Psoas muscle (tissue), 8 donors: ENCODE results near the gene PTPRM. TPM values are rescaled to one million over a fixed set of nuclear protein-coding genes. Genes with fewer than 3 reads are reported as not detected.

Experiments
- ATAC-seq, 4 donors: fragments of 200-7000 bp; cut with Tn5 transposase; one replicate each; pipeline ENCODE4 v1.9.1; 2020; ENCODE audit warnings: moderate library complexity in 3 of 4, mild to moderate bottlenecking in 2 of 4
- DNase-seq, 2 donors: peaks; one replicate each; pipeline ENCODE4 v3.0.0-alpha.2; 2020
- H3K27ac ChIP-seq: fragments of 200-600 bp; one replicate; pipeline ENCODE4 v1.8.0; 2022
- H3K27me3 ChIP-seq, 3 donors: fragments of 200-600 bp in 1 of 3; one replicate each; pipeline versions ENCODE4 v1.6.1 to v1.8.0; 2013 to 2022; ENCODE audit warnings: low read length in 2 of 3, mild to moderate bottlenecking in 2 of 3, moderate library complexity in 1 of 3; ENCODE audit not compliant: insufficient read depth in 3 of 3
- H3K36me3 ChIP-seq, 2 donors: fragments of 200-600 bp in 1 of 2; one replicate each; pipeline versions ENCODE4 v1.6.1 to v1.8.0; 2013 to 2022; ENCODE audit warnings: low read depth in 1 of 2, mild to moderate bottlenecking in 1 of 2, moderate library complexity in 1 of 2; ENCODE audit not compliant: insufficient read depth in 1 of 2
- H3K4me1 ChIP-seq: fragments of 200-600 bp; one replicate; pipeline ENCODE4 v1.8.0; 2022
- H3K4me3 ChIP-seq: fragments of 200-600 bp; one replicate; pipeline ENCODE4 v1.8.0; 2022; ENCODE audit warnings: mild to moderate bottlenecking
- H3K9me3 ChIP-seq: fragments of 200-600 bp; one replicate; pipeline ENCODE4 v1.8.0; 2022
- WGBS, 3 donors: extraction: QIAGEN DNeasy Blood & Tissue Kit; methylation state at CpG; one replicate each; pipeline versions ENCODE4 v1.1.6 to v1.1.7; 2013; 5-methylcytosine and 5-hydroxymethylcytosine counted together
- intact Hi-C, 2 donors: fragments of 100-400 bp; cut with DNase I; formaldehyde crosslinking; loops; one replicate each; pipeline versions ENCODE4 v1.11.0 to v1.14.2; 2022
- polyA plus RNA-seq, 3 donors: library from polyadenylated mRNA; stranded (reverse); fragments of 200-250 nt; gene quantifications; one replicate each; pipeline ENCODE4 v1.2.3, GENCODE V29; 2013
- total RNA-seq, 4 donors: library from RNA; stranded (reverse); fragmentation: NEBNext Ultra II Directional in 2 of 4; extraction: Animal tissue kit (Norgen Biotek cat#: 25700) in 2 of 4; gene quantifications; one replicate each; pipeline versions ENCODE4 v1.2.1 to v1.2.4, GENCODE V29; 2021 to 2023
- TF ChIP-seq, protein P1 (sequence below): fragments of 200-600 bp; IDR thresholded peaks from one replicate; pipeline ENCODE4 v1.8.0; 2022; ENCODE audit warnings: antibody characterized with exemption
- donor health status: healthy with polysubstance abuse.
- donor health status: DM: no; HTN: no; CAD: no; lungs with moderate emphysema.
- donor health status: Bipolar disorder and iron deficiency.
- donor health status: healthy.
- donor health status: DM: yes; HTN: yes; CAD: no.
- donor health status: DM: no; HTN: no; CAD: no.
- donor health status: DM: no; HTN: no; CAD: no.
- donor health status: DM: yes; HTN: yes; CAD: no.

The PTPRM gene
- total and polyA plus RNA-seq, 7 donors: 27.4 to 78.9 (median 39.0) TPM

DNA sequence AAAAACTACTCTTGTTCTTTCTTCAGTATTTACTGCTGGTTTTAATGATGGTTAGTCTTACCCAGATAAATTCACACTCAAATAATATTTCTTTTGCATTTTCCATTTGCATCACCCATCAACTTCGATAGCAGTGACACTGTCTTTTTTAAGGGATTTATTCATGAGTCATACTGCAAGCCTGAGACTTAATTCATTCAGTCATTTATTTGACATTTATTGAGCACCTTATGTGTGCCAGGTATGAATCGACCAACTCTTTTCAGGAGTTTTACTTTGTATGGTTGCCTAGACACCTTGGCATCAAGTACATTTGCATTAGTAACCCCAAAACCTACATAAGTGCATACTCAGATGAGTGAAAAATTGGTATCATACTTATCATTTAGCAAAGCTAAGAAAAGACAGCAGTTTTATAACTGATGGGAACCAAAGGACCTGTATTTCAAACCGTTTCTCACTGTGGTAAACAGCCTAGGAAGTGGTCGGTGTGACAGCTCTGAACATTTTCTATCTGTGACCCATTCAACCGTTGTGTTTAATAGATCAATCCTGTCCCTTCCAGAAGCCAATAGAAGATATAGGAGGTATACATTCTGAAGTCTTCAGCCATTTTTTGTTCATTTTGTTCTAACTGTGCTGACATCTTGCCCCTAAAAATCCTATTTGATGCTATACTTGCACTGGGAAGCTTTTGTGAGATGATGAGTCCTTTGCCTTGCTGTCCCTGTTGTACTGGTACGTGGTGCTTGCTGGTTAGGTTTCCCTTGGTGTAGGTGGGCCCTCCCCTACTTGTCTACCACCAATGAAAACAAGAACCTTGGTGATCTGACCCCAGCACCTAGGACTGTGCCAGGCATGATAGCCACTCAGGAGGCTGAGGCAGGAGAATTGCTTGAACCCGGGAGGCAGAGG lies 557.4 kb downstream of the PTPRM start:
- intact Hi-C loops: no loop called here
- Histone ChIP-seq H3K36me3 (no peaks in the 10 kb centered on the region), H3K27ac (no peak overlapping the region), H3K27me3 (no peaks in the 10 kb centered on the region), H3K9me3 (no peaks in the 10 kb centered on the region), H3K4me3 (no peak overlapping the region), H3K4me1 (no peaks in the 10 kb centered on the region)
- DNase-seq: no peak
- TF ChIP-seq, protein P1, sequence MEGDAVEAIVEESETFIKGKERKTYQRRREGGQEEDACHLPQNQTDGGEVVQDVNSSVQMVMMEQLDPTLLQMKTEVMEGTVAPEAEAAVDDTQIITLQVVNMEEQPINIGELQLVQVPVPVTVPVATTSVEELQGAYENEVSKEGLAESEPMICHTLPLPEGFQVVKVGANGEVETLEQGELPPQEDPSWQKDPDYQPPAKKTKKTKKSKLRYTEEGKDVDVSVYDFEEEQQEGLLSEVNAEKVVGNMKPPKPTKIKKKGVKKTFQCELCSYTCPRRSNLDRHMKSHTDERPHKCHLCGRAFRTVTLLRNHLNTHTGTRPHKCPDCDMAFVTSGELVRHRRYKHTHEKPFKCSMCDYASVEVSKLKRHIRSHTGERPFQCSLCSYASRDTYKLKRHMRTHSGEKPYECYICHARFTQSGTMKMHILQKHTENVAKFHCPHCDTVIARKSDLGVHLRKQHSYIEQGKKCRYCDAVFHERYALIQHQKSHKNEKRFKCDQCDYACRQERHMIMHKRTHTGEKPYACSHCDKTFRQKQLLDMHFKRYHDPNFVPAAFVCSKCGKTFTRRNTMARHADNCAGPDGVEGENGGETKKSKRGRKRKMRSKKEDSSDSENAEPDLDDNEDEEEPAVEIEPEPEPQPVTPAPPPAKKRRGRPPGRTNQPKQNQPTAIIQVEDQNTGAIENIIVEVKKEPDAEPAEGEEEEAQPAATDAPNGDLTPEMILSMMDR: no peak
- 68 to 77% (median 76%) methylated on average over 7 of the region's 7 CpGs for WGBS, 3 donors
- no peak for ATAC-seq

DNA sequence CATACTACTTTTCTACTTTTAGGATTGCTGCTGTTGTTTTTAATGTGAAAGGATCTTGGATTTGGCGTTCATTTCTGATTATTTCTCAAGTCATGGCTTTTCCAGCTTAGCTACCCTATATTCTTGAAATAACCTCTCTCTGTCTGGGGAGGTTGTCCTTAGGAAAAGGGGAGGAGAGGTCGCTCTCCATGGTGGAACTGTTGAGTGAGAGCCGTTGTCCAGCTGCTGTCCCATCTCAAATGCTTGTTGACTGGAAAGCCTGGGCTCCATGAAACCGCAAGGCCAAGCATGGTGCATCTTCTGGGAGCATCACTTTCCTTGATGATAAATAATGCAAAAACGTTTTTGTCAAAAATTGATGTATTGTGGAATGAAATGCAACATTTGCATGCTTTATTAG lies 563.0 kb downstream of the PTPRM start:
- DNase-seq (no peak), ATAC-seq (no peak)
- intact Hi-C loops: no loop called here
- WGBS, 3 donors: 80 to 85% (median 82%) methylated on average over 5 of the region's 5 CpGs
- Histone ChIP-seq H3K27ac (no peak overlapping the region), H3K36me3 (no peaks in the 10 kb centered on the region), H3K9me3 (no peaks in the 10 kb centered on the region), H3K4me3 (no peak overlapping the region), H3K27me3 (no peaks in the 10 kb centered on the region), H3K4me1 (no peaks in the 10 kb centered on the region)
- TF ChIP-seq, protein P1: no peak

DNA sequence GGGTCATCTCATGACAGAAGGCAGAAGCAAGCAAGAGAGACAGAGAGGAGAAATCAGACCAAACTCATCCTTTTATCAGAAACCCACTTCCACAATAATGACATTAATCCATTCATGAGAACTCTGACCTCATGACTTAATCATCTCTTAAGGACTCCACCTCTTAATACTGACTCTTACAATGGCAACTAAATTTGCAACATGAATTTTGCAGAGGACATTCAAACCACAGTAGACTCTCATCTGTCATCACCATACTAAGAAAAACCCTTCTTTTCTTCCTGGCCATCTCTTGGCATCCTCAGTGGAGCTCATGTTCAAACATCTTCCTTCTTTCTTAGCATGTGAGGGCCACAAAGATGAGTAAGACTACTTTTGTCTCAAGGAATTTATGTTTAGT lies 565.9 kb downstream of the PTPRM start:
- intact Hi-C loops: no loop called here
- ATAC-seq (no peak), DNase-seq (no peak)
- Histone ChIP-seq H3K4me3 (no peak overlapping the region), H3K4me1 (no peaks in the 10 kb centered on the region), H3K27me3 (no peaks in the 10 kb centered on the region), H3K36me3 (no peaks in the 10 kb centered on the region), H3K9me3 (no peaks in the 10 kb centered on the region), H3K27ac (no peak overlapping the region)
- TF ChIP-seq, protein P1: no peak

DNA sequence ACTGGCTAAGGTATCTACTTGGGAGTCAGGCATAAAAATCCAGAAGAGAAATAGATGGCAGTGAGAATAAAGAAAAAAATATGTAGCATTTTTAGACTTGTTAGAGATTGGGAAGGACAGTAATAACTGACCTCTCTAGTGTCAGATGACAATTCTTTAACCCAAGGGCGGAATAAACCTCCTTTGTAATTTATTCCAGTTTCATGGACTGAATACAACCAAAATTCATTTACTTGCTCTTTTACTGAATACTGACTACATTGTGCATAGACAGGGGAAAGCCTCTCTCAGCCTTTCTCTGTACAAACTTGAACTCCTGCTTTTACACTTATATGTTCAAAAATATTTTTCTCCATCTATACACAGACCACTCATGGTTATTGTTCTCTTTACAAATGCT lies 566.8 kb downstream of the PTPRM start:
- H3K4me3 ChIP-seq: no peak overlapping the region
- ATAC-seq (no peak), DNase-seq (no peak)
- TF ChIP-seq, protein P1: no peak
- H3K27ac ChIP-seq: no peak overlapping the region
- no peaks in the 10 kb centered on the region for H3K27me3 ChIP-seq
- WGBS, 3 donors: 89 to 100% (median 97%) methylated on average over 1 of the region's 1 CpG
- no peaks in the 10 kb centered on the region for H3K9me3 ChIP-seq
- intact Hi-C loops: no loop called here
- no peaks in the 10 kb centered on the region for H3K36me3 ChIP-seq
- H3K4me1 ChIP-seq: no peaks in the 10 kb centered on the region
